ENCODE measurements around the gene IPP.

DNA sequence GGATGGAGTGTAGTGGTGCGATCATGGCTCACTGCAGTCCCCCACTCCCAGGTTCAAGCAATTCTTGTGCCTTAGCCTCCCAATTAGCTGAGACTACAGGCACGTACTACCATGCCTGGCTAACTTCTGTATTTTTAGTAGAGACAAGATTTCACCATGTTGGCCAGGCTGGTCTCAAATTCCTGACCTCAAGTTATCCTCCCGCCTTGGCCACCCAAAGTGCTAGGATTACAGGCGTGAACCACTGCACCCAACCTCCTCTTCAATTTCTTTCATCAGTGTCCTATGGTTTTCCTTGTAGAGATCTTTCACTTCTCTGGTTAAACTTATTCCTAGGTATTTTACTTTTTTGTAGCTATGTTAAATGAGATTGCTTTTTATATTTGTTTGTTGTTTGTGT is 42.3 kb upstream of the IPP start:
- TF ChIP-seq, protein P1, sequence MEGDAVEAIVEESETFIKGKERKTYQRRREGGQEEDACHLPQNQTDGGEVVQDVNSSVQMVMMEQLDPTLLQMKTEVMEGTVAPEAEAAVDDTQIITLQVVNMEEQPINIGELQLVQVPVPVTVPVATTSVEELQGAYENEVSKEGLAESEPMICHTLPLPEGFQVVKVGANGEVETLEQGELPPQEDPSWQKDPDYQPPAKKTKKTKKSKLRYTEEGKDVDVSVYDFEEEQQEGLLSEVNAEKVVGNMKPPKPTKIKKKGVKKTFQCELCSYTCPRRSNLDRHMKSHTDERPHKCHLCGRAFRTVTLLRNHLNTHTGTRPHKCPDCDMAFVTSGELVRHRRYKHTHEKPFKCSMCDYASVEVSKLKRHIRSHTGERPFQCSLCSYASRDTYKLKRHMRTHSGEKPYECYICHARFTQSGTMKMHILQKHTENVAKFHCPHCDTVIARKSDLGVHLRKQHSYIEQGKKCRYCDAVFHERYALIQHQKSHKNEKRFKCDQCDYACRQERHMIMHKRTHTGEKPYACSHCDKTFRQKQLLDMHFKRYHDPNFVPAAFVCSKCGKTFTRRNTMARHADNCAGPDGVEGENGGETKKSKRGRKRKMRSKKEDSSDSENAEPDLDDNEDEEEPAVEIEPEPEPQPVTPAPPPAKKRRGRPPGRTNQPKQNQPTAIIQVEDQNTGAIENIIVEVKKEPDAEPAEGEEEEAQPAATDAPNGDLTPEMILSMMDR (IDR thresholded peaks at IDR 0.05), result no peak
- TF ChIP-seq POLR2A (IDR thresholded peaks at IDR 0.05) (no peak), POLR2AphosphoS5 (IDR thresholded peaks at IDR 0.05) (no peak)

All from breast epithelium (tissue), 3 donors.